DMS79 treated with DMSO at 0.1 percent for 48 hours (cell line): ENCODE data around the gene UTP4.

Experiments used
- DNase-seq: peaks from one replicate; lab custom pipeline; 2025; lab: John Stamatoyannopoulos, UW

Gene UTP4

DNA sequence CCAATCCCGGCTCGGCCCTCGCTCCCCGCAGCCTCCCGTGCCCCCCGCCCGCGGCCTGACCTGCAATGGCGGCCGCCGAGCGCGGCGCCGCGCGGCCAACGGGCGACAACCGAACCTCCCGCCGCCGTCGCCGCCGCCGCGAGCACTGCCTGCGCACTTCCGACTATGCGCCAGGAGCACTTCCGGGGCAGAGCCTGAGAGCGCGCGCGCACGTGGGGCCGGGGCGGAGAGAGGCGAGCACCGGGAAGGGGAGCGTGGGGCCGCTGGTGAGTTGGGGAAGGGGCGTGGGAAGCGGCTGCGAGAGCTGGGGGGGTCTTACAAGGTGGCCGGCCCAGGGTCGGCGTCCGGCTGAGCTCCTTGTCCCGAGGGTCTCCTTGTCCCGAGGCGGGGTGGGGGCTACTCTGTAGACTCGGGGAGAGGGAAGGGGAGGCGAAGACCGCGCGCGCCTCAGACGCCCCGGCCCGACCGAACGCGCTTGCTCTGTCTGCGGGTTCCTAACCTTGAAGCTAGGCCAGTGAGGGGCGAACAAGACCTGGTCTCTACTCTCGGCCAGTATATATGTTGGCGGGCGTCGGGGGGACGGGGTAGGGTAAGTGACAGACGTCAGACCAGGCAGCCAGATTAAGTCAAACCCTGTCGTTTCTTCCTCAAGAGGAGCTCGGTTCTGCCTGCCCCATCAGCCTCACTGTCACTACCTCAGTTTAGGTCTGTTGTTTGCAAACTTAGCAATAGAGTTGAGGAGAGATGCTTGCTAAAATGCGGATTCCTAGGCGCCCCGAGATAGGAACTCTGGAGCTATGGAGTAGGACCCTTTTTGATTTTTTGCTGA is at the start of gene UTP4, which contains the start of gene CHTF8:
Gene UTP4 (plus strand): TSS at position 226 of the 829 bp plus-strand sequence. CDS start 811 bp downstream, outside the sequence.
Gene CHTF8 (minus strand): TSS at position 165 of the 829 bp plus-strand sequence. CDS start 11,130 bp downstream, outside the sequence.
- DNase-seq: peak; percentile 5

- no peak for DNase-seq
These were observed 49.0 kb upstream of the UTP4 start for GRCh38 chr16:69083306-69083941.

GRCh38 chr16:69084289-69084688 is 48.2 kb upstream of the UTP4 start:
- DNase-seq: no peak

DNA sequence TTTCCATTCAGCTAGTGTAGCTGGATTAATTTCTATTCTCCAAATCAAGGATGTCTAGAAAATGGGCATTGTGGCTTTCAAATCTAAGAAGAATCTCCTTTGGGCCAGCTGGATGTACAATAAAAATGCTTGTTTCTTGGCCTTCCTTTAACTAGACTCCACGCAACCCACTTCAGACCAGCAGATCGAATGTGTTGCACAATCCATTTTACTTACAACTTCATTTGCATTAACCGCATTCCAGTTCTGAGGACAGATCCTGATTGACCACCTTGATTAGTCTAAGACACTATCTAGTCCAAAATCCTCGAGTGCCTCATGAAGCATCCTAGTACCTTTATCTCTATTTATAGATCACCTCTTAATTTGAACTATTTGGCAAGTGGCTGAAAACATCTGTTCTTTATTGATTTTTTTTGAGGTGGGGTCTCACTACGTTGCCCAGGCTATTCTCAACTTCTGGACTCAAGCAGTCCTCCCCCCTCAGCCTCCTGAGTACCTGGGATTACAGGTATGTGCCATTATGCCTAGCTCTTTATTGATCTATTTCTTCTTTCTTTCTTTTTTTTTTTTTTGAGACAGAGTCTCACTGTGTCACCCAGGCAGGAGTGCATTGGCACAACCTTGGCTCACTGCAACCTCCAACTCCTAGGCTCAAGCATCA is 47.3 kb upstream of the UTP4 start:
- no peak for DNase-seq

GRCh38 chr16:69087161-69087581 is 45.3 kb upstream of the UTP4 start:
- no peak for DNase-seq

DNA sequence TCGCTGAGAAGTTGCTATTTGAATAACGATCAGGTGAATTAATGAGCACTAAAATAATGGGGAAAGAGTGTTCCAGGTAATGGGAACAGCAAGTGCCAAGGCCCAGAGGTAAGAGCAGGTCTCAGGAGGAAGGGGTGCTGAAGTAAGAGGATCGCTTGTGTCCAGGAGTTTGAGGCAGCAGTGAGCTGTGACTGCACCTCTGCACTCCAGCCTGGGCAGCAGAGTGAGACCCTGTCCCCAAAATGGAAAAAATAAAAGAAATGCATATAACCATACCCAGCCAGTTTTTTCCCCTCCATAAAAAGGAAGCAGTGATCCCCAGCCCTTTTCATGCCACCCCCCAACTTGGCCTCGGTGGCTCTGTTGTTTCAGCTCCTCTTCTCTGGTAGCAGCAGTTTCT is 43.8 kb upstream of the UTP4 start:
- DNase-seq: peak; percentile 30

- DNase-seq: peak; percentile 51
These were observed 43.1 kb upstream of the UTP4 start for GRCh38 chr16:69089091-69089910.

DNA sequence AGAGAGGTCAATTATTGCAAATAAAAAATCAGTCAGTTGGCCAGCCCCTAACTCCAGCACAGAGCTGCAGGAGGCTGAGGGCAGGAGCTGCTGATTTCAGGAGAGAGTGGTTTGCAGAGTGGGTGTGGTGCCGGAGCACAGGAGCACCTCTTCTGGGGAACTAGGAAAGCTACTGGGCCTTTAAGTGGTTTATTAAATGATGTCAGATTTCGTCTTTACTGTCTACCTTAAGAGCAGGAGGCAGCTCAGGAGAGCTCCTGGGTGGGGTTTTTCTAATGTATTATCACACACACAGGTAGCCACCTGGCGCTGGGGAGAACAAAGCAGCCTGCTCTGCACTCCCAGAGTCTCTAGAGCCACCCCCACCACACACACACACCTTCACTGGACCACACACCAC is 38.5 kb upstream of the UTP4 start:
- DNase-seq: peak; percentile 74

- DNase-seq: no peak
These were observed 37.9 kb upstream of the UTP4 start for GRCh38 chr16:69094501-69094900.

- DNase-seq: peak; percentile 57
These were observed 37.3 kb upstream of the UTP4 start for GRCh38 chr16:69095193-69095592.

DNA sequence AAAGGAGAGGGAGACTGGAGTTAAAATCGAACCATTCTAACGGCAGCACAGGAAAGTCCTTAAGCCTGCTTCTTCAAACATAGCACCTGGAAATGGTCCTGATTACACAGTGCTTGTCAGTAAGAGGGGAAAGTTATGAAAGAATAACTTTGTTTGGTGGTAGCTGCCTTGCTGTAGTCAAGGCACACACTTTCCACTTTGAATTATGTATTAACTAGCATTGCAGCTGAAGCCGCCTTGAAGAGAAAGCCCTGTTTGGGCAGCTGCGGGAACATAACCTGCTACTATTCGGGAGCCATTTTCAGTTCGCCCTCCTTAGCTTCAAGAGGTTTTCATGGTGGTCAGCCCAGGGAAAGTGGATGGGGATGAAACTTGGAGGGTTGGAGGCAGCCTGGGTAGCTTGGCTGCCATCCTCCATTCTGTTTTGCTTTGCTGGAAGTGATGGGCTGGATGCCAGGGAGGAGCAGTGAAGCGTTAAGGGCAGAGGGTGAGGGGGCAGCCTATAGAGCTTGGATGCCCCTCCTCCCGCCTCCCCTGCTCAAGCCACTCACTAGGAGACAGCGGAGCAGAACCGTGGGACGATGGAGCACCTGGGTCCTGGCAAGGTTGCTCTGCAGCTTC is 32.3 kb upstream of the UTP4 start:
- DNase-seq: peak; percentile 78

- DNase-seq: peak; percentile 6
These were observed 26.7 kb upstream of the UTP4 start, which contains the start of gene HAS3 for GRCh38 chr16:69105501-69106361. Gene HAS3, plus strand, starts transcription at chr16:69105653. Its CDS starts 3,743 bp downstream, at chr16:69109396.

- DNase-seq: no peak
These were observed 25.7 kb upstream of the UTP4 start for GRCh38 chr16:69106491-69107315.

DNA sequence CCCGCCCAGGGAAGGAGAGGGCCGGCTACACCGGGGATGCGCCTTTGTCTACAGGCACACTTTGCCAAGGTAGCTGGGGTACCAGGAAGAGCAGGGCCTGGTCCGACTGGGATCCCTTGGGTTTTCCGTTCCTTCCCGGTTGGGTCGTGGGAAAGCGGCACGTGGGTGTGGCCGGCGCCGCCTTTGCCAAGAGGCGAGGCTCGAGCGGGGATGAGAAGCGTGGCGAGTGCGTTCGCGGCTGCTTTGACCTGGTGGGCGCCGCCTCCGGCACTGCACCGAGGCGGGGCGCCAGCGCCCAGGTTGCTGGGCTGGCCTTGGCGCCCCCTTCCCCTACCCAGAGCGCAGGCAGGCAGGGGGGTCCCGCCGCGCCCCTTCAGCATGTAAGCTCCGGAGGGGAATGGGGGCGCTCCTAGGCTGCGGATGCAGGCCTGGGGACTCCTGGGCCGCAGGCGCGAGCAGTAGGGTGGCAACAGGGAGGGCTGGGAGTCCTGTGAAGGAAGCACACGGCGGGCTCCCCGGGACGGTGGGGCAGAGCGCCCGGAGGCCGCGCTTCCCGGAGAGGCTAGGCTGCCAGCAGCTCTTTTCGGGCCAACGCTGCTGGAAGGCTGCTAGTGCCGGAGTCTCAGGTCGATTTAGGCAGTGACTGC is 25.0 kb upstream of the UTP4 start:
- DNase-seq: peak; percentile 19

DNA sequence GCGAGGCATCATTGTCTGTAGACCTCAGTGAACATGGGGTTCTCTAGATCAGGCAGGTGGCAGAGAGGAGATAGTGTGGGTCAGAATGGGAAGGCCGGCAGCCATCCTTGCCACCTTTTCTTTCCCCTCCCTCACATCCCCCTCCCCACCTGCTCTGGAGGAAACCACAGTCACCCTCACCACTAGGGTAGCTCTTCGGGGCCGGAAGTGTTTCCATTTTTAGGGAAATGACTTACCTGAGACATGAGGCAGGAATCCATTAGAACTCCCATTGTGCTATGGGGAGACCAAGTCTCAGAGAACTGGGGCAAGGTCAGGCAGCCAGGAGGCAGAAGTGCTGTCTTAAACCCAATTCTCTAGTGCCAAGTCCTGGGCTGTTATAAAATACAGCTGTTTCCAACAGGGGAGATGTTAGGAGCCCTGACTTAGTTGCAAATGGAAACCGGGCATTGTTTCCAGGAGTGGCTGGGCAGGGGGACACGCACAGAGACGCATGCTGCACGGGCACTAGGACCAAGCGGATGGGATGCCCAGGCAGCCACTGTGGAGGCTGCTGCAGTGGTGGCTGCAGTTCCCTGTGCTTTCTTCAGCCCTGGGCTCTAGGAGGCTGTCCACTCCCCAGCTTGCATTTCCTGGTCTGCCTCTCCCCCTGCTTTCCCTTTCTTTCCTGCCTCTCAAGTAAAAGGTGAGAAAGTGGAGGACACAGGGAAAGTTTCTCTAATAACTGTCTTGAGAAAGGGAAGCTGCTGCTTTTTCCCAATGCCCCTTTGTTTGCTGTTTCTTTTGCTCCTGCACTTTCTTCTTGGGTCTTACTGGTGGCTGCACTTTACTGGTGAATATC is 24.2 kb upstream of the UTP4 start:
- peak; percentile 19 for DNase-seq

DNA sequence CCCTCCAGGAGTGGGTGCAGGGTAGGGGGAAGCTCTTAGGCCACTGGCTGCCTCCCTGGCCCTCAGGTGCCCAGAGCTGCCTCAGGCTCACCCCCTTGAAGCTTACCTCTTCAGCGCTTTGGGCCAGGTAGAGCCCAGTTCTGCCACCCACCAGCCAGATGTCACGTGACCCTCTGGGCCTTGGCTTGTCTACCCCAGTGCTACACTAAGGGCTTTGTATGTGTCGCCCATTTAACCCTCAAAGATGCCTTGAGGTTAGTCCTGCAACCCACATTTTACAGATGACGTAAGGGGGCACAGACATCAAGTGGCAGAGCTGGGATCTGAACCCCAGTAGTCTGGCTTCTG is 23.6 kb upstream of the UTP4 start:
- no peak for DNase-seq

- no peak for DNase-seq
These were observed 22.8 kb upstream of the UTP4 start for GRCh38 chr16:69109486-69110270.
